ENCODE results near the gene RTL3.

DNA sequence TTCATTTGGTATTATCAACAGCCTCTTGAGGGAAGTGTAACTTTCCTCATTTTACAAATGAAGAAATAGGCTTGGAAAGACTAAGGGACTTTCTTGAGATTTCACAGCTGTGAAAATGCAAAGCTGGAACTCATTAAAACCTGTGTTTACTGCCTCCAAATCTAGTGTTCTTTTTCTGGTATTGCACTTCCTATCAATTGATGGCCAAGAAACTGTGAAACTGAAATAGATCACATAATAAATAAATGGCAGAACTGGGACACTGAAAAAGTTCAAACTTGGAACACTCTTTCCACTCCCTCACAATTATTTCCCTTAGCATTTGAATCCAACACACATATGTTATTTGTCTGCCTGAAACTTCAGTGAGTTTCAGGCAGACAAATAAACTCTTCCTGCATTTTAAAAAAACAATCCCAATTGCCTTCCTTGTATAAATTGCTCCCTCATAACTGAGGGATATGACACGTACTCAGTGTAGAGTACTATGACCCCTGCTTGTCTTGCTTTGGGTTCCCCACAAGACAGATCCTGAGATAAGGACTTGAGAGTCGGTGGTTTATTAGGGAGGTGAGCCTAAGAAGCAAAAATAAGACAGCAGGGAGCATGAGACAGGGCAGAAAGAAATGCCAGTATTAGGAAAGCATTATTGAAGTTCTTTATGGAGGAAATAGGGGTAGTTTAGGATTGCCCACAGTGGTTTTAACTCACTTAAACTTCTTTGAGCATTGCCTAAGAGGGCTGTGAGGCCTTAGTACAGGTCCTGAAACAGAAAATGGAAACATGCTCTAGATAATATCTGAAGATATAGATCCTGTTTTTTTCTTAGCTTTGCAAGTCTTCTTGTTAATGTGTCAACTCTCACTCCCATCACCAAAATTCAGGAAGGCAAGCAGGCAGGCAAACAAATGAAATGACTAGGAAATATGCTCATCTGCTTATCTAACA, 33.9 kb downstream of the RTL3 start:
- TF ChIP-seq, protein P1, sequence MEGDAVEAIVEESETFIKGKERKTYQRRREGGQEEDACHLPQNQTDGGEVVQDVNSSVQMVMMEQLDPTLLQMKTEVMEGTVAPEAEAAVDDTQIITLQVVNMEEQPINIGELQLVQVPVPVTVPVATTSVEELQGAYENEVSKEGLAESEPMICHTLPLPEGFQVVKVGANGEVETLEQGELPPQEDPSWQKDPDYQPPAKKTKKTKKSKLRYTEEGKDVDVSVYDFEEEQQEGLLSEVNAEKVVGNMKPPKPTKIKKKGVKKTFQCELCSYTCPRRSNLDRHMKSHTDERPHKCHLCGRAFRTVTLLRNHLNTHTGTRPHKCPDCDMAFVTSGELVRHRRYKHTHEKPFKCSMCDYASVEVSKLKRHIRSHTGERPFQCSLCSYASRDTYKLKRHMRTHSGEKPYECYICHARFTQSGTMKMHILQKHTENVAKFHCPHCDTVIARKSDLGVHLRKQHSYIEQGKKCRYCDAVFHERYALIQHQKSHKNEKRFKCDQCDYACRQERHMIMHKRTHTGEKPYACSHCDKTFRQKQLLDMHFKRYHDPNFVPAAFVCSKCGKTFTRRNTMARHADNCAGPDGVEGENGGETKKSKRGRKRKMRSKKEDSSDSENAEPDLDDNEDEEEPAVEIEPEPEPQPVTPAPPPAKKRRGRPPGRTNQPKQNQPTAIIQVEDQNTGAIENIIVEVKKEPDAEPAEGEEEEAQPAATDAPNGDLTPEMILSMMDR (conservative IDR thresholded peaks at IDR 0.05): no peak
- TF ChIP-seq EZH2 (IDR thresholded peaks at IDR 0.05; ENCODE audit: low read depth): no peak
